T-cell (primary cell): ENCODE data around the gene OR4S2. TPM values are rescaled to one million over a fixed set of nuclear protein-coding genes. Genes with fewer than 3 reads are reported as not detected.

Experiments used
- ATAC-seq, 4 experiments: fragments of 200-7000 bp in 3 of 4; fragments of 150-1000 bp in 1 of 4; cut with Tn5 transposase; replicated peaks in 1 of 4; 1 replicate in 3 of 4; 2 replicates in 1 of 4; pipeline ENCODE4 v1.10.0; 2021; ENCODE audit warnings: moderate library complexity in 3 of 4, mild to moderate bottlenecking in 2 of 4, moderate number of reproducible peaks in 1 of 4
- CTCF ChIA-PET, 2 donors: fragments of 300-600 bp; sonication (Branson Sonifier 250); formaldehyde crosslinking; loops; one replicate each; lab custom pipeline; 2022; ENCODE audit warnings: antibody characterized with exemption in 2 of 2; lab: Charles Lee
- POLR2A ChIA-PET, 2 donors: fragments of 300-600 bp; sonication (Branson Sonifier 250); formaldehyde crosslinking; loops; one replicate each; lab custom pipeline; 2022; ENCODE audit warnings: antibody characterized with exemption in 2 of 2; lab: Charles Lee
- DNase-seq, 35 experiments: peaks; one replicate each; pipeline versions ENCODE4 v3.0.0 to v3.0.0-alpha.2; 2013 to 2023
- H3K27ac ChIP-seq: one replicate; pipeline ENCODE4 v1.5.1; 2013; ENCODE audit warnings: low read length
- H3K27me3 ChIP-seq, 2 experiments: replicated peaks in 1 of 2; 1 replicate in 1 of 2; 2 replicates in 1 of 2; pipeline versions ENCODE4 v1.6.1 to v1.7.0; 2013; ENCODE audit warnings: low read length in 1 of 2, mixed read lengths in 1 of 2; ENCODE audit not compliant: control insufficient read depth in 2 of 2, insufficient read depth in 2 of 2; ENCODE audit errors: extremely low read depth in 1 of 2
- H3K36me3 ChIP-seq, 2 donors: 1 replicate in 1 of 2; 2 replicates in 1 of 2; pipeline versions ENCODE4 v1.6.1 to v1.7.0; 2013; ENCODE audit warnings: low read length in 1 of 2; ENCODE audit not compliant: control insufficient read depth in 2 of 2, insufficient read depth in 1 of 2; ENCODE audit errors: extremely low read depth in 1 of 2
- H3K4me1 ChIP-seq, 2 experiments: 1 replicate in 1 of 2; 2 replicates in 1 of 2; pipeline versions ENCODE4 v1.6.1 to v1.7.0; 2013; ENCODE audit warnings: low read length in 2 of 2, mixed read lengths in 1 of 2; ENCODE audit not compliant: insufficient read depth in 2 of 2, control insufficient read depth in 1 of 2; ENCODE audit errors: extremely low read depth in 1 of 2
- H3K4me3 ChIP-seq, 2 donors: 1 replicate in 1 of 2; 2 replicates in 1 of 2; pipeline versions ENCODE4 v1.5.1 to v1.7.0; 2013; ENCODE audit warnings: mild to moderate bottlenecking in 2 of 2, low read length in 1 of 2, moderate library complexity in 1 of 2; ENCODE audit not compliant: control insufficient read depth in 1 of 2; ENCODE audit errors: extremely low read depth in 1 of 2
- H3K9me3 ChIP-seq: 2 replicates; pipeline ENCODE4 v1.7.0; 2013
- H3K27ac Mint-ChIP-seq, 2 donors: one replicate each; pipeline ENCODE4 v1.8.0; 2020 to 2021; ENCODE audit warnings: mild to moderate bottlenecking in 2 of 2, mixed read lengths in 2 of 2
- H3K27me3 Mint-ChIP-seq, 2 donors: one replicate each; pipeline ENCODE4 v1.8.0; 2021 to 2022; ENCODE audit warnings: mixed read lengths in 2 of 2
- H3K36me3 Mint-ChIP-seq: one replicate; pipeline ENCODE4 v1.8.0; 2021; ENCODE audit warnings: mixed read lengths
- H3K4me1 Mint-ChIP-seq, 3 donors: one replicate each; pipeline ENCODE4 v1.8.0; 2020 to 2022; ENCODE audit warnings: mixed read lengths in 3 of 3, mild to moderate bottlenecking in 1 of 3
- H3K4me3 Mint-ChIP-seq, 3 donors: one replicate each; pipeline ENCODE4 v1.8.0; 2020 to 2022; ENCODE audit warnings: mild to moderate bottlenecking in 3 of 3, mixed read lengths in 3 of 3, moderate library complexity in 3 of 3
- H3K9me3 Mint-ChIP-seq, 3 donors: one replicate each; pipeline ENCODE4 v1.8.0; 2020 to 2022; ENCODE audit warnings: mixed read lengths in 3 of 3
- WGBS: methylation state at CpG from one replicate; pipeline ENCODE4 v1.1.5; 2013; ENCODE audit warnings: missing lambda C conversion rate; ENCODE audit not compliant: insufficient coverage; 5-methylcytosine and 5-hydroxymethylcytosine counted together
- total RNA-seq, 35 experiments: library from RNA in 6 of 35; stranded (reverse) in 6 of 35; fragments of 120-200 nt in 1 of 35; gene quantifications; one replicate each; pipeline versions ENCODE4 v1.2.1 to v1.2.4 and lab custom pipeline; 2013 to 2026

The OR4S2 gene, protein sequence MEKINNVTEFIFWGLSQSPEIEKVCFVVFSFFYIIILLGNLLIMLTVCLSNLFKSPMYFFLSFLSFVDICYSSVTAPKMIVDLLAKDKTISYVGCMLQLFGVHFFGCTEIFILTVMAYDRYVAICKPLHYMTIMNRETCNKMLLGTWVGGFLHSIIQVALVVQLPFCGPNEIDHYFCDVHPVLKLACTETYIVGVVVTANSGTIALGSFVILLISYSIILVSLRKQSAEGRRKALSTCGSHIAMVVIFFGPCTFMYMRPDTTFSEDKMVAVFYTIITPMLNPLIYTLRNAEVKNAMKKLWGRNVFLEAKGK
- not detected for total RNA-seq
- not detected for total RNA-seq (2013)
- 0 reads per million in 29 experiments for total RNA-seq (lab: John Stamatoyannopoulos, UW)

DNA sequence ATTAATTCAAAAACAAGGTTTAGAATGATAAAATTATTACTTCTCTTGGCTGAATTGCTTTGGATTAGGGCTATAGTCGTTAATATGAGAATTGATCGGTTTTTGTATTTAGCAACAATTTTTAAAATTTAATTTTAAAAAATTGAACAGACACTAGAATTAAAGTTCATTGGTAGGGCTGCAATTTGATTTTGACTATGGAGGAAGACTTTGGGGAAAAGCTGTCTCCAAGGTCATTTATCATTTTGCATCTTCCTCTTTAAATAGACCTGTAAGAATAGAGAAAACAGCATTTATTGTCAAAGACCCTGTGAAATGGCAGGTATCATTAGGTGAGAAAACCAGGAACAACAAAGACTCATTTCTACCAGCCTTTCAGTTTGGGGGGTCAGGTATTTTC is at the start of gene OR4S2:
TSS of gene OR4S2 (plus strand) at position 301 of the 400 bp plus-strand sequence. CDS start 2,577 bp downstream, outside the sequence.
- H3K9me3 Mint-ChIP-seq, result peaks cover 4 to 36% (median 27%) of the 10 kb centered on the region in 3 donors
- ChIA-PET POLR2A (no interaction called here), CTCF (no interaction called here)
- no peak for DNase-seq
- no peaks in the 10 kb centered on the region for H3K27me3 ChIP-seq
- H3K27ac Mint-ChIP-seq, result no peak within 1 kb of the TSS
- no peak for ATAC-seq
- H3K27me3 Mint-ChIP-seq, result no peaks in the 10 kb centered on the region
- no peaks in the 10 kb centered on the region for H3K9me3 ChIP-seq
- H3K36me3 ChIP-seq, result no peaks in the 10 kb centered on the region
- H3K4me3 Mint-ChIP-seq, result no peak within 1 kb of the TSS
- H3K27ac ChIP-seq, result no peak within 1 kb of the TSS
- H3K4me3 ChIP-seq, result no peak within 1 kb of the TSS
- no peaks in the 10 kb centered on the region for H3K36me3 Mint-ChIP-seq
- no CpG with 5 or more reads among the region's 2 CpGs for WGBS
- no peaks in the 10 kb centered on the region for H3K4me1 Mint-ChIP-seq
- H3K4me1 ChIP-seq, result no peaks in the 10 kb centered on the region

DNA sequence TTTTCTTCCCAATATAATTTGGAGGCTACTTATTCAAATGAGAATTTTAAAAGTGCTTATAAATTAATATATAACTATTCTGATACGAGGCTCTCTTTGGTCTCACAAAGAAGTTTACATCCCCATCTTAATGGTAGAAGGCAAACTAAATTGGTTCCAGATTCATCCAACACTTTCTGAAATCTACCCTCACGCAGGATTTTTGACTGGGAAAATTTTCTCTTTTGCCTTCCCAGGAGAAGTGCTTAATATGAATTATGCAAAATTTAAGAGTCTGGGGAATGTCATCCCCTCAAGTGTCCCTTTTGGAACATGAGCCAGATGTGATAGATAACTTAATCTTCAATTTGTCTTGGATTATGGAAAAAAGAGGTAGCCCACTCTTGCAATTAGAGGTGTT is 40.6 kb upstream of the OR4S2 start, which contains the start of gene OR4C11:
TSS of gene OR4C11 (minus strand) at position 101 of the 400 bp plus-strand sequence. CDS start 3,272 bp downstream, outside the sequence.
- POLR2A ChIA-PET, result no interaction called here
- Mint-ChIP-seq H3K27me3 (no peaks in the 10 kb centered on the region), H3K9me3 (peaks cover 3 to 37% (median 26%) of the 10 kb centered on the region in 3 donors), H3K27ac (no peak within 1 kb of the TSS), H3K4me3 (no peak within 1 kb of the TSS), H3K36me3 (no peaks in the 10 kb centered on the region), H3K4me1 (no peaks in the 10 kb centered on the region)
- no peak for ATAC-seq
- Histone ChIP-seq H3K4me3 (no peak within 1 kb of the TSS), H3K27ac (no peak within 1 kb of the TSS), H3K4me1 (no peaks in the 10 kb centered on the region), H3K36me3 (no peaks in the 10 kb centered on the region), H3K27me3 (no peaks in the 10 kb centered on the region), H3K9me3 (peaks cover 7% of the 10 kb centered on the region)
- DNase-seq, result no peak
- WGBS, result no CpG with 5 or more reads among the region's 2 CpGs
- CTCF ChIA-PET, result no interaction called here

DNA sequence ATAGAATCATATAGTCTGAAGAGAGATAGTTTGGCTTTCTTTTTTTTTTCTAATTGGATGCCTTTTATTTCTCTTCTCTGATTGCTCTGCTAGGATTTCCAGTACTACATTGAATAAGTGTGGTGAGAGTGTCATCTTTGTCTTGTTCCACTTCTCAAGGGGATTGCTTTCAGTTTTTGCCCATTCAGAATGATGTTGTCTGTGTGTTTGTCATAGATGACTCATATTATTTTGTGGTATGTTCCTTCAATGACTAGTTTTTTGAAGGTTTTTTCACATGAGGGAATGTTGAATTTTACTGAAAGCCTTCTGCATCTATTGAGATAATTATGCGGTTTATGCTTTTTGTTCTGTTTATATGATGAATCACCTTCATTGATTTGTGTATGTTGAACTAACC is 23.6 kb upstream of the OR4S2 start:
- no peak for DNase-seq
- no peaks in the 10 kb centered on the region for H3K27me3 Mint-ChIP-seq
- ChIA-PET CTCF (no interaction called here), POLR2A (no interaction called here)
- no peaks in the 10 kb centered on the region for H3K27me3 ChIP-seq
- ATAC-seq, result no peak
- H3K4me1 Mint-ChIP-seq, result no peaks in the 10 kb centered on the region
- no peak overlapping the region for H3K27ac ChIP-seq
- no peaks in the 10 kb centered on the region for H3K4me1 ChIP-seq
- no peaks in the 10 kb centered on the region for H3K36me3 Mint-ChIP-seq
- no peaks in the 10 kb centered on the region for H3K36me3 ChIP-seq
- H3K9me3 ChIP-seq, result peaks cover 3% of the 10 kb centered on the region
- 100% methylated on average over 1 of the region's 1 CpG for WGBS
- H3K4me3 Mint-ChIP-seq, result no peak overlapping the region
- H3K27ac Mint-ChIP-seq, result no peak overlapping the region
- no peak overlapping the region for H3K4me3 ChIP-seq
- peaks cover 17 to 49% (median 34%) of the 10 kb centered on the region in 3 donors for H3K9me3 Mint-ChIP-seq

DNA sequence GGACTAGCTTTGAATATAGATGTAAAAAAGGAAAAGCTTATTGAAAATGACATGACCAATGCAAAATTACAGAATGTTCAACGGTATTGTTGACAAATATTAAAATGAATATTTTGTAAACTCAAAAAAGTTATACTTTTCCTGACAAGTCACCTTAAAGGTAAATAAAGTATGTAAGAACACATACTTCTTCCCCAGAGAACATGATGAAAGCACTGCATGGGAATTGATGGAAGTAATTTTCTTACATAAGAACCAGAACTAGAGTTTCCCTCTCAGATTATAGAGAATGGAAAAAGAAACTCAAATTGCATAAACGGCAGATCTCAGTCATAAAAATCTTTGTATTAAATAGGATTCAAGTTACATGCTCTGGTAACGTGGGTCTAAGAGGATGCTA is 13.3 kb upstream of the OR4S2 start, which contains the start of gene OR4P4:
TSS of gene OR4P4 (plus strand) at position 301 of the 400 bp plus-strand sequence.
- Mint-ChIP-seq H3K27ac (no peak within 1 kb of the TSS), H3K9me3 (peaks cover 16 to 45% (median 28%) of the 10 kb centered on the region in 3 donors), H3K4me3 (no peak within 1 kb of the TSS), H3K27me3 (no peaks in the 10 kb centered on the region), H3K4me1 (no peaks in the 10 kb centered on the region), H3K36me3 (no peaks in the 10 kb centered on the region)
- Histone ChIP-seq H3K27me3 (no peaks in the 10 kb centered on the region), H3K9me3 (no peaks in the 10 kb centered on the region), H3K27ac (no peak within 1 kb of the TSS), H3K36me3 (no peaks in the 10 kb centered on the region), H3K4me3 (no peak within 1 kb of the TSS), H3K4me1 (no peaks in the 10 kb centered on the region)
- CTCF ChIA-PET, result no interaction called here
- no CpG with 5 or more reads among the region's 3 CpGs for WGBS
- no peak for DNase-seq
- no peak for ATAC-seq
- POLR2A ChIA-PET, result no interaction called here

DNA sequence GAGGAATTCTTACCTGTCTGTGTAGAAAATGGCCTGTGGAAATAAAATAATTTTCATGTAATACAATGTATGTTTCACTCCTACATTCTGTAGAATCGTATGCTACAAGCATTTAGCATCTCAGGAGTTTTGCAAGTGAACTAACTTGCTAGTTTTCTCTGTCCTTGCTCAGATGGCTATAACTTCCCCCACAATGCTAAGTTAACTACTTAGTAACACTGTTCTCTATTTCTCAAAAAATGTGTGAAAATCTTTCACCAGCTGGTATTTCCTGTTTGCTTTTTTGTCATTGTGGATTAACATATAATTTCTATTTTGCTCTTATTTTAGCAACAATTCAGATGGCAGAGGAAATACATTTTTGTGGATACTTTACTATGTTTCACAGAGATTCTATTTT is 4.4 kb downstream of the OR4S2 start:
- H3K36me3 ChIP-seq, result no peaks in the 10 kb centered on the region
- Mint-ChIP-seq H3K27me3 (no peaks in the 10 kb centered on the region), H3K27ac (no peak overlapping the region), H3K9me3 (peaks cover 9 to 37% (median 17%) of the 10 kb centered on the region in 3 donors), H3K36me3 (no peaks in the 10 kb centered on the region), H3K4me1 (no peaks in the 10 kb centered on the region), H3K4me3 (no peak overlapping the region)
- no peaks in the 10 kb centered on the region for H3K27me3 ChIP-seq
- no peak overlapping the region for H3K4me3 ChIP-seq
- DNase-seq (no peak), ATAC-seq (no peak)
- H3K4me1 ChIP-seq, result no peaks in the 10 kb centered on the region
- H3K27ac ChIP-seq, result no peak overlapping the region
- no CpG with 5 or more reads among the region's 1 CpG for WGBS
- CTCF ChIA-PET, result no interaction called here
- POLR2A ChIA-PET, result no interaction called here
- H3K9me3 ChIP-seq, result no peaks in the 10 kb centered on the region

DNA sequence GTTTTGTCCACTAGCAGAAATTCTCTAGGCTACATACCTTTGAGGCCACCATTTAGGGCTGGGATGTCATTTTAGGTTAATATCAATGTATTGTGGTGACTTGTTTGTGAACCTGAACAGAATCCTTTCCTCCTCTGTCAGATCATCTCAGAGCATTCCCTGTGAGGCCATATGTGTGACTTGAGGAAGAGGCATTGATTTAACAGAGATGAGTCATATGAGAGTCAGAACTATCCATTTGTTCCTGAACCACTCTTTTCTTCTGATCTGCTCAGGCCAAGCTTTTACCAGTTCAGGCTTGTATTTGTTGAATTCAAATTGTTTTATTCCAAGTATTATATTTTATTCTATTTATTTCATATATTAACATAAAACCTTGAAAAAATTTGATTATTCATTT is 7.0 kb downstream of the OR4S2 start:
- Mint-ChIP-seq H3K4me3 (no peak overlapping the region), H3K27ac (no peak overlapping the region), H3K4me1 (no peaks in the 10 kb centered on the region), H3K36me3 (no peaks in the 10 kb centered on the region), H3K9me3 (peaks cover 15 to 30% (median 21%) of the 10 kb centered on the region in 3 donors), H3K27me3 (no peaks in the 10 kb centered on the region)
- no peaks in the 10 kb centered on the region for H3K4me1 ChIP-seq
- no peak for DNase-seq
- no peak overlapping the region for H3K27ac ChIP-seq
- H3K36me3 ChIP-seq, result no peaks in the 10 kb centered on the region
- H3K27me3 ChIP-seq, result no peaks in the 10 kb centered on the region
- H3K4me3 ChIP-seq, result no peak overlapping the region
- ChIA-PET CTCF (interaction anchor here in 1 of 2 donors (0.5 kb wide), 1 partner anchor 480 kb away, joined by 3 read pairs; no protein-coding TSS in a partner anchor), POLR2A (no interaction called here)
- H3K9me3 ChIP-seq, result no peaks in the 10 kb centered on the region
- no peak for ATAC-seq
